Measurements from ENCODE around the gene ANXA2.

GRCh38 chr15:60323322-60323721, 74.5 kb downstream of the ANXA2 start:
- TF ChIP-seq BCL3 (IDR thresholded peaks at IDR 0.05; ENCODE audit: borderline replicate concordance, insufficient read depth, low read depth, low read length, poor library complexity, severe bottlenecking) (no peak), EP300 (IDR thresholded peaks at IDR 0.05; ENCODE audit: borderline replicate concordance in 1 of 2, control insufficient read depth in 1 of 2, low read depth in 2 of 2, low read length in 2 of 2) (no peak), NR2C2 (IDR thresholded peaks at IDR 0.05; ENCODE audit: borderline replicate concordance, control insufficient read depth, insufficient read length, low read depth) (no peak), HDAC2 (IDR thresholded peaks at IDR 0.05) (no peak), POLR2A (IDR thresholded peaks at IDR 0.05; ENCODE audit: low read depth, low read length) (no peak)
